Measurements from ENCODE around the gene RAP1GAP2. TPM values are rescaled to one million over a fixed set of nuclear protein-coding genes. Genes with fewer than 3 reads are reported as not detected.
A peak's percentile ranks its signal among the peaks of the same experiment; 100 is the strongest.

Gene RAP1GAP2
- total and polyA plus RNA-seq, 2 of the 8 experiments (the other 6 are each of a cell fraction or from before 2014, with no cell fraction given) = 24.0 to 63.8 TPM

DNA sequence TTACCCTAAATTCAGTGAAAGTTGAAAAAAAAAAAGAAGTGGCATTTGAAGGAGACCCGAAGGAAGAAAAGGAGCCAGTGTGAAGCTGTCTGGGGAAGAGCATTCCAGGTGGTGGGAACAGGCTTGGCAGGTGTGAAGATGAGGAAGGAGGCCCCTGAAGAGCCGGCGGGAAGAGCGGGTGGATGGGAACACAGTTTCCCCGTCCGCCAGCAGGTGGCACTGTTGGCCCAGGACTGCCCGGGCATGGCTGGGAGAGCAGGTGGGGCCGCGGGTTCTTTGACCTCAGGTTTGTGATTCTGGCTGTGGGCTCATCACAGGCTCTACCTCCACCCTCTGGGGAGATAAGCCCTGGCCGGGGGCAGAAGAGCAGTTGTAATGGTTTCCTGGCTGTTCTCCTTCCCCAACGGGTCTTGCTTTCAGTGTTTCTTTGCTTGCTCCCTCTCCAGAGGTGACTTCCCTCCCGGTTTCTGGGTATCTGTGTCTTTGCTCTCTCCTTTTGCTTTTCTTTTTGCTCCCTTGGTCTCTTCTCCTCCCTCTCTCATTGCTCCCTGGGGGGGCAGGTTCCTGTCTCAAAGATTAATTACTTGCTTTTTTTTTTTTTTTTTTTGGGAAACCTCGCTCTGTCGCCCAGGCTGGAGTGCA is 32.3 kb downstream of the RAP1GAP2 start (continued):
- TF ChIP-seq, protein P1, sequence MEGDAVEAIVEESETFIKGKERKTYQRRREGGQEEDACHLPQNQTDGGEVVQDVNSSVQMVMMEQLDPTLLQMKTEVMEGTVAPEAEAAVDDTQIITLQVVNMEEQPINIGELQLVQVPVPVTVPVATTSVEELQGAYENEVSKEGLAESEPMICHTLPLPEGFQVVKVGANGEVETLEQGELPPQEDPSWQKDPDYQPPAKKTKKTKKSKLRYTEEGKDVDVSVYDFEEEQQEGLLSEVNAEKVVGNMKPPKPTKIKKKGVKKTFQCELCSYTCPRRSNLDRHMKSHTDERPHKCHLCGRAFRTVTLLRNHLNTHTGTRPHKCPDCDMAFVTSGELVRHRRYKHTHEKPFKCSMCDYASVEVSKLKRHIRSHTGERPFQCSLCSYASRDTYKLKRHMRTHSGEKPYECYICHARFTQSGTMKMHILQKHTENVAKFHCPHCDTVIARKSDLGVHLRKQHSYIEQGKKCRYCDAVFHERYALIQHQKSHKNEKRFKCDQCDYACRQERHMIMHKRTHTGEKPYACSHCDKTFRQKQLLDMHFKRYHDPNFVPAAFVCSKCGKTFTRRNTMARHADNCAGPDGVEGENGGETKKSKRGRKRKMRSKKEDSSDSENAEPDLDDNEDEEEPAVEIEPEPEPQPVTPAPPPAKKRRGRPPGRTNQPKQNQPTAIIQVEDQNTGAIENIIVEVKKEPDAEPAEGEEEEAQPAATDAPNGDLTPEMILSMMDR (IDR thresholded peaks at IDR 0.05; ENCODE audit: control extremely low read depth in 1 of 3, insufficient read depth in 1 of 3, low read depth in 1 of 3, low read length in 3 of 3) = peak; percentile 96 to 98 (median 97)
- peak; percentile 98 for TF ChIP-seq BACH1 (IDR thresholded peaks at IDR 0.05; ENCODE audit: low read length)
- TF ChIP-seq TEAD4 (IDR thresholded peaks at IDR 0.05; ENCODE audit: low read depth, low read length) = 0 out of 2 replicates have a peak, but pooled peaks have one; percentile 35
- TF ChIP-seq CHD1 (IDR thresholded peaks at IDR 0.05; ENCODE audit: low read depth, low read length) = no peak
- TF ChIP-seq RBBP5 (IDR thresholded peaks at IDR 0.05; ENCODE audit: borderline replicate concordance, low read depth, low read length) = no peak
- peak; percentile 74 for TF ChIP-seq GABPA (IDR thresholded peaks at IDR 0.05; ENCODE audit: borderline replicate concordance, insufficient read depth, low read length)
- 0 out of 4 replicates have a peak, but pooled peaks of 1 of the 2 experiments have one; percentile 27 for TF ChIP-seq SIN3A (conservative IDR thresholded peaks at IDR 0.05 in 1 of 2, IDR thresholded peaks at IDR 0.05 in 1 of 2; ENCODE audit: low read depth in 1 of 2, low read length in 2 of 2)
- TF ChIP-seq EZH2 (IDR thresholded peaks at IDR 0.05; ENCODE audit: low read depth, low read length, severe bottlenecking) = no peak
- peak in 1 of 2 experiments; percentile 60; a peak in 1 of 3 replicates for TF ChIP-seq EP300 (IDR thresholded peaks at IDR 0.05; ENCODE audit: borderline replicate concordance in 1 of 2, low read depth in 2 of 2, low read length in 2 of 2)
- TF ChIP-seq PHF8 (conservative IDR thresholded peaks at IDR 0.05; ENCODE audit: low read depth, low read length) = no peak
- no peak for TF ChIP-seq KDM5A (IDR thresholded peaks at IDR 0.05; ENCODE audit: low read length)
- no peak for TF ChIP-seq CBX5 (IDR thresholded peaks at IDR 0.05; ENCODE audit: low read depth, low read length)
- TF ChIP-seq, protein P2, sequence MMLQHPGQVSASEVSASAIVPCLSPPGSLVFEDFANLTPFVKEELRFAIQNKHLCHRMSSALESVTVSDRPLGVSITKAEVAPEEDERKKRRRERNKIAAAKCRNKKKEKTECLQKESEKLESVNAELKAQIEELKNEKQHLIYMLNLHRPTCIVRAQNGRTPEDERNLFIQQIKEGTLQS (IDR thresholded peaks at IDR 0.05; ENCODE audit: insufficient read depth, low read depth, low read length) = 0 out of 2 replicates have a peak, but pooled peaks have one; percentile 23
- TF ChIP-seq NANOG (IDR thresholded peaks at IDR 0.05; ENCODE audit: insufficient read depth, low read depth, low read length, poor library complexity, severe bottlenecking) = peak; percentile 10
- no peak for TF ChIP-seq CTBP2 (IDR thresholded peaks at IDR 0.05; ENCODE audit: borderline replicate concordance, insufficient read depth, insufficient read length, low read length)
